A673 (cell line): ENCODE measurements around the gene TMBIM1.

Experiments
- CTCF ChIP-seq: fragments of 300-800, 200-600 bp; sonication (generic); conservative IDR thresholded peaks from 2 replicates; pipeline ENCODE4 v1.5.1; 2017; ENCODE audit warnings: low read depth, mild to moderate bottlenecking, antibody characterized with exemption, low read length, moderate library complexity, mixed read lengths
- EZH2 ChIP-seq: fragments of 200-600 bp; sonication (generic); IDR thresholded peaks from 2 replicates; pipeline ENCODE4 v1.6.1; 2017; ENCODE audit warnings: borderline replicate concordance, low read depth, mild to moderate bottlenecking, mixed read lengths, antibody characterized with exemption, low read length; ENCODE audit not compliant: poor library complexity, severe bottlenecking

DNA sequence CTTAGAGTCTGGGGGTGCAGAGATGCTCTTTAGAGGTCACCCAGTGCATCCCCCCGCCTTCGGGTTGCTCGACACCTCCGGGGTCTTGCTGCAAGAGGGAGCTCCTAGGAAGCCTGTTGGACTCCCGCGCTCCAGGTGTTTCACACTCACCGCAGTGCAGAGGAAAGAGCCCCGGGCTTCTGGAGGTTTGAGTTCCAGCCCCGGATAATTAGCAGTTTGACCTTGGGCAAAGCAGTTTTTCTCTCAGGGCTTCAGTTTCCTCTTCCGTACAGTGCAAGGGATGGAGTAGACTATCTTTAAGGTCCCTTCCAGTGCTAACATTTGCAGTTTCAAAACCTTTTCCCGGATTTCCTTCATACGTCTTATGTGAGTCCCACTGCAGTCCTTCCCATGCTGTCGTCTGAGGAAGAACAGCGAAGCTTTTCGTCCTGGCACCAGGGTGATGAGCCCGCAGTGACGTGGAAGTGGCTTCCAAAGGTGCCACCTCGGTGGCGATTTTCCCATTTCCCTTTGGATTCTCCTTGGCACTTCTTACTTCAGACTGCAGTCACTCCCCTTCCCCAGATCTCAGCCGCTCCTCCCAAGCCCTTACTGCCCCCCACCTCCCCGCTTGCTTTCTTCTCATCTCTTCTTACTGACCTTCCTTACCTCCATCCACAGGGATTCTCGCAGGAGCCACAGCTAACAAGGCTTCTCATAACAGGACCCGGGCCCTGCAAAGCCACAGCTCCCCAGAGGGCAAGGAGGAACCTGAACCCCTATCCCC lies 21.4 kb downstream of the TMBIM1 start:
- TF ChIP-seq CTCF: no peak
- no peak for TF ChIP-seq EZH2
